HG02938 (cell line): Measurements from ENCODE around the gene VPS52.

ENCODE experiments used
- ATAC-seq: cut with Tn5 transposase; IDR thresholded peaks from one replicate; pipeline ENCODE4 v1.9.1; 2021; ENCODE audit warnings: mild to moderate bottlenecking, moderate library complexity; ENCODE audit not compliant: unreplicated experiment

Gene VPS52

GRCh38 chr6:33212857-33213165, 58.9 kb downstream of the VPS52 start:
- no peak for ATAC-seq

DNA sequence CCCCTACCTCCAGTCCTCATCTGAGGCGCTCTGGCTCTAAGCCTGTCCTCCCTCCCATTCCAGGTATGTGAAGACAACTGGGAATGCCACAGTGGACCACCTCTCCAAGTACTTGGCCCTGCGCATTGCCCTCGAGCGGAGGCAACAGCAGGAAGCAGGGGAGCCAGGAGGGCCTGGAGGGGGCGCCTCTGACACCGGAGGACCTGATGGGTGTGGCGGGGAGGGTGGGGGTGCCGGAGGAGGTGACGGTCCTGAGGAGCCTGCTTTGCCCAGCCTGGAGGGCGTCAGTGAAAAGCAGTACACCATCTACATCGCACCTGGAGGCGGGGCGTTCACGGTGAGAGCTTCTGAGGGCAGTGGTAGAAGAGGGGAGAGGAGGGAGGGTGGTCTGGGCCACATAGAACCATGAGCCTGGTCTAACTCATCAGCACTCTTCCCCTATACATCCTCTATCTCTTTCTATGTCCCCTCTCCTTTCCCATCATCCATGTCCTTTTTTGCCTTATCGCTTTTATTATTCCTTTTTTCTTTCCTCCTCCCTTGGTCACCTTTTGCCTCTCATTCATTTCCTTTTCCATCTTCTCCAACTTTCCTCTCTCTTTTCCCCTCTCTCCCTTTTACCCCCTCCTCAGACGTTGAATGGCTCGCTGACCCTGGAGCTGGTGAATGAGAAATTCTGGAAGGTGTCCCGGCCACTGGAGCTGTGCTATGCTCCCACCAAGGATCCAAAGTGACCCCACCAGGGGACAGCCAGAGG, 59.8 kb downstream of the VPS52 start:
- ATAC-seq = no peak

- no peak for ATAC-seq
Observed at GRCh38 chr6:33211136-33211535, 60.5 kb downstream of the VPS52 start.

DNA sequence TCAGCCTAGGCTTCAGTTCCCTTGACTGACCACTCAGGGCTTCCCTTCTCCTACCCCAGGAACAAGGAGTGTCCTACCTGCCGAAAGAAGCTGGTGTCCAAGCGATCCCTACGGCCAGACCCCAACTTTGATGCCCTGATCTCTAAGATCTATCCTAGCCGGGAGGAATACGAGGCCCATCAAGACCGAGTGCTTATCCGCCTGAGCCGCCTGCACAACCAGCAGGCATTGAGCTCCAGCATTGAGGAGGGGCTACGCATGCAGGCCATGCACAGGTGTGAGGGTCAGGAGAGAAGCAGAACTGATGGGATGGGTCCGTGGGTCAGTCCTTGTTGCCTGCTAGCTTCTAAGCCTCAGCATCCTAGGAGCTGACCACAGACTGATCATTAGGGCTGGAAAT, 61.8 kb downstream of the VPS52 start:
- ATAC-seq = no peak

DNA sequence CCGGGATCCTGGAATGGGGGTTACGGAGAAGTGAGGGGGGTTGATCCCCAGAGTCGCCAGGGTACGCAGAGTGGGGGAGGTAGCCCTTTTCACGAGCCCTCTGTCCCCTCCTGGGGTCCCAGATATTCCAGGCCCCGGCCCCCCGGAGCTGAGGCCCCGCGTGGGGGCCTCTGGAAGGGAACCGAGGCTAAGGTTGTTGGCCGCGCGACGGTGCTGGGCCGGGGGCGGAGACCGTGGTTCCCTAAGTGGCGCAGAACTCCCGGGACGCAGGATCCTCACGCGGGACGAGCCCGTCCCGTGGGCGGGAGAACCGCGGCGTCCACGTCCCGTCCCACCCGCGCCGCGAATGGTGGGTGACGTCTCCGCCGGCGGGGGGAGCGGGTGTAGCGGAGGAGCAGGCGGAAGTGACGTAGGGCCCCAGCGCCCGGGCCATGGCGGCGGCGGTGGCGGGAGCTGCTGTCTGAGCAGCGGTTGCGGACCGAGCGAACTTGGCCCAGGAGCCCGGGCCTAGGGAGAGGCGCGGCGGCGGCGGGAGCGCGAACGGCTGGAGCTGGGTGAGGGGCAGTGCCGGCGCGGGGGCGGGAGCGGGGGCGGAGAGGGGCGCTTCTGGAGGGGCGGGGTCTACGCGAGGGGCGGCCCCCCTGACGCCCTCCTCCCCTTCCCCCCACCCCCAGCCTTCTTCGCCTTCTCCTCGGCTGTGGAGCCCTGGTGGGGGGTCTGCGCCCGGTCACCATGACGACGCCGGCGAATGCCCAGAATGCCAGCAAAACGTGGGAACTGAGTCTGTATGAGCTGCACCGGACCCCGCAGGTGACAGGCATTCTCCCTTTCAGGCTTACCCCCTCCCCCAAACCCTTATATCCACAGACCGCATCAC, 63.3 kb downstream of the VPS52 start, which contains the start of gene RING1:
RING1 (plus strand) TSS at position 410 of the 877 bp plus-strand sequence; CDS start at position 733, 323 bp downstream.
- peak; percentile 36 for ATAC-seq

DNA sequence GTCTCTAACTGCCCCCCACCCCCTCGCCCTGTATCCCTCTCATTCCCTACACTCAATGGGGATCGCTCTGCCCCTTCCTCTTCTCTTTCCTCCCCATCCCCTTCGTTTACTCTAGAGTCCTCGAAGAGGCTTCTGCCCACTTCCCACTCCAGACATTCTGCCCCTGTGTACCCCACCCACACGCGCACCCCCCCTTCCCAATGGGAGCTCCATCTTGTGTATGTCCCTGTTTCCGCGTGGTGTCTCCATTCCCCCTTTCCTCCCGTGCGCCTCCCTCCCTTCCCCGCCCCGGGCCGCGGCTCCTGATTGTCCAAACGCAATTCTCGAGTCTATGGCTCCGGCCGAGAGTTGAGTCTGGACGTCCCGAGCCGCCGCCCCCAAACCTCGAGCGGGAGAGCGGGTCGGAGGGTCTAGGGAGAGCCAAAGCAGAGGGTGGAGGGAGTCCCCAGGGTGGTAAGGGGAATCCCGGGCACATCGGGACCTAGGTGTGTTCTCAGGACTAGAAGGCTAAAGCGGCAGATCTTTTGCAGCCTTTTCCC, 64.1 kb downstream of the VPS52 start:
- no peak for ATAC-seq

DNA sequence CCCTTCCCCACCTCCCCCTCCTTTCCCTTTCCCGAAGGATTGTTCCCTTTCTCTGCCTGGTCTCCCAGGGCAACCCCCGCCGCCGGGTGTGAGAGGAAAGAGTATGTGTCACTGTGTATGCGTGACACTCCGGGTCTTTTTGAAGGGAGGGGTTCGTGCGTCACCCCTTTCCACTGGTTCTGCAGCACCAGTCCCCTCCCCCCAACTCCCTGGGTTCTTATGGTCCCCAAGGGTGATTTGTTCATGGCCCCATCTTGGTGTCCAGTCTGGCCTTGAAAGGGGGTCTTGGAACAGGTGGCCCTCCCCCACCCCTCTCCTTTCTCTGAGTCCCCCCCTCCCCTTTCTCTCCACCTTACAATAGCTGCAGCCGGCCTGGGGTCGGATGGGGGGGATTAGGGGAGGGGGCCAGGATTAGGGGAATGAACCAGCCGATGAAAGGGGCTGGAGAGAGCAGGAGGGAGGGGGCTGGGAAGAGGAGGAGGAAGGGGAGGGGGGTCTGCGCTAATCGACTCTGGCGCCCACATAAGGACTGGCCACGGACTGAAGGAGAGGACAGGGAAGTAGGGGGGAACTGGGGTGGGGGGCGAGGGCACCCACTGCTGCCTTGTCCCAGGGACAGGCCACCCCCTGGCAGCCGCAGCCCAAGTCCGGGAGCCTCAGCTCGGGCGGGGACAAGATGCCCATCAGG, 64.7 kb downstream of the VPS52 start:
- ATAC-seq = no peak

GRCh38 chr6:33206027-33206863, 65.4 kb downstream of the VPS52 start:
- ATAC-seq = no peak

DNA sequence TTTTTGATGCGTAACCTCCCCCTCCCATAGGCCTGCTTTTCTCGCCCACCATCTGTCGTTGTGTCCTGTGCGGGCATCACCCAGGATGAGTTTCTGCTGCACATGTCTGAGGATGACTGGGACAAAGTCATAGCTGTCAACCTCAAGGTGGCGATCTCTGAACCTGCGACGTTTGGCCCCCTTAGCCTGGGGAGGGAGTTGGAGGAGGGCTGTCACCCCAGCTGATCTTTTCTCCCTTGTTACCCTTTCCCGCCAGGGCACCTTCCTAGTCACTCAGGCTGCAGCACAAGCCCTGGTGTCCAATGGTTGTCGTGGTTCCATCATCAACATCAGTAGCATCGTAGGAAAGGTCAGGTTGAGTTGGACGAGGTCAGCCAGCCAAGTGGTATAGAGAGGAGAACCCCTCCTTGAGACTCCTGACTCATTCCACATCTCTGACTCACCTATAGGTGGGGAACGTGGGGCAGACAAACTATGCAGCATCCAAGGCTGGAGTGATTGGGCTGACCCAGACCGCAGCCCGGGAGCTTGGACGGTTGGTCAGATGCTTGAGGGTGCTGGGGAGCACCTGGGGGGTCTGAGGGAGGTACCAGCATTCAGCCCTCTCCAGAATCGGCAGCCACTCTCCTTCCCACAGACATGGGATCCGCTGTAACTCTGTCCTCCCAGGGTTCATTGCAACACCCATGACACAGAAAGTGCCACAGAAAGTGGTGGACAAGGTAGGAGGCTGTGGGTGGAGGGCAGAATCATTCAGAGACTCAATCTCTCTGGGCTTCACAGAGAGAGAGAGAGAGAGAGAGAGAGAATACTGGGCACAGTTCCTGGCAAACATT, 66.3 kb downstream of the VPS52 start:
- ATAC-seq = no peak

DNA sequence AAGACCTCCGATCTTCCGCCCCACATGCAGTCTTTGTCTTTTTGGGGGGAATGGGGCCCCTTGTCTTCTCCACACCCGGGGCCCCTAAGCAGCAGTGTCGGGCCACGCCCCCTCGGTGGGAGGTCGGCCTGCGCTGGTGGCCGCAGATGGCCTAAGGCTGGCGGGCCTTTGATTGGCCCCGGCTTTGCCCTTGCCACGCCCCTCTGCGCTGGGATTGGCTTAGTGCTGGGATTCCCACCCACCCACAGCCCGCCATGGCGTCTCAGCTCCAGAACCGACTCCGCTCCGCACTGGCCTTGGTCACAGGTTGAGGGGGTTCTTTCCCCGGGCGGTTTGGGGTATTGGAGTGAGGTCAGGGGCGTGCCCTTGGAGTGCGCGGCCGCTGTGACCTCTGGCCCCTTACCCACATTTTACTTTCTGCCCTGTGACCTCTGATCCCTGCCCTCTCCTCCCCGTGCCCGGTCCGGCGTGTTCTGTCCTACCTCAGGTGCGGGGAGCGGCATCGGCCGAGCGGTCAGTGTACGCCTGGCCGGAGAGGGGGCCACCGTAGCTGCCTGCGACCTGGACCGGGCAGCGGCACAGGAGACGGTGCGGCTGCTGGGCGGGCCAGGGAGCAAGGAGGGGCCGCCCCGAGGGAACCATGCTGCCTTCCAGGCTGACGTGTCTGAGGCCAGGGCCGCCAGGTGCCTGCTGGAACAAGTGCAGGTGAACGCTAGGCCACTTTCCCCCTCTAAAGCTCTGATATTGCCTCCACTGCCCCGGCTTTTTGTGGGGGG, 67.1 kb downstream of the VPS52 start, which contains the start of gene HSD17B8:
HSD17B8 (plus strand) TSS at position 241 of the 776 bp plus-strand sequence; CDS start at position 255, 14 bp downstream.
- ATAC-seq = no peak

DNA sequence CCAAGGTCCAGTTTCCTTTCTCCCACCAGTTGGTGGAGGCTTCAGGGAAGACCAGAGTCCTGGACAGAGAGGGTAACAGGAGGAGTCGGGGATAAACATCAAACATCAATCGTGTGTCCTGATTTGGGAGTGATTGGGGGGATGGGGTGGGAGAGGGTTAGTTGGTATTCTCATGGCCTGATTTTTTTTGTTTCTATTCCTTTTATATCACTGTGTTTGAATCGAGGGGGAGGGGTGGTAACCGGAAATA, 67.6 kb downstream of the VPS52 start:
- no peak for ATAC-seq

DNA sequence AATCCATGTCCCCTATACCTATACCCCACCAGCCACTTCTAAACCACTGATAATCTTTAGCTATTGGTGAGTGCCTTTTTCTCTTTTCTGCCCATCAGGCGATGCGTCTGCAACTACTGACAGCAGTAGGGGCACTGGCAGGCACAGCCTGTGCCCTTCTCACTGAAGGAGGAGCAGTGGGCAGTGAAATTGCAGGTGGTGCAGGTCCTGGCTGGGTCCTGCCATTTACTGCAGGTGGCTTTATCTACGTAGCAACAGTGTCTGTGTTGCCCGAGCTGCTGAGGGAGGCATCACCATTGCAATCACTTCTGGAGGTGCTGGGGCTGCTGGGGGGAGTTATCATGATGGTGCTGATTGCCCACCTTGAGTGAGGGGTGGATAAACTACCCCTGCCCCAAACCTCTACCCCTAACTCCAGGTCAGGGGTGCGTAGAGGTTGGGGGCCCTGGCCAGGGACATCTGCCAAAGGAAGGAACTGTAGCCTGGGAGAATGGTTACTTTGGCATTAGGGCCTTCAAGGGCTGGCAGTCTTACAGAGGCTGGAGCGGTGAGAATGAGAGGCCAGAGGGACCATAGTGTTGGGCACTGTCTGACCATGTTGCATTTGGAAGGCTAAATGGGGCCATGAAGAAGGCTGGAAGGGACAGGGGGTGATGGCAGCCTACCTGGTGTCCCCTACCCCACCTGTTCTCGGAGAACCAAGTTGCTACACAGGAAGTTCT, 68.1 kb downstream of the VPS52 start:
- ATAC-seq = no peak

DNA sequence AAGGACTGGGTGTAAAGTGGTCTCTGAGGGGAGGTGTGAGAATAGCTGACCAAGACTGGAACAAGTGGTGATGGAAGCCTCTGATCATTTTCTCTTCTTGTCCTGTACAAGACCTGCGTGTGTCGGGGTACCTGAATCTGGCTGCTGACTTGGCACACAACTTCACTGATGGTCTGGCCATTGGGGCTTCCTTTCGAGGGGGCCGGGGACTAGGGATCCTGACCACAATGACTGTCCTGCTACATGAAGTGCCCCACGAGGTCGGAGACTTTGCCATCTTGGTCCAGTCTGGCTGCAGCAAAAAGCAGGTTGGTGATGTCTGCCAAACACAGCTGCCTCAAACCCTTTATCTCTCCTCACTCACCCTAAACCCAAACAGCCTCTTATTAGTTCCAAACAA, 68.9 kb downstream of the VPS52 start:
- ATAC-seq = no peak

DNA sequence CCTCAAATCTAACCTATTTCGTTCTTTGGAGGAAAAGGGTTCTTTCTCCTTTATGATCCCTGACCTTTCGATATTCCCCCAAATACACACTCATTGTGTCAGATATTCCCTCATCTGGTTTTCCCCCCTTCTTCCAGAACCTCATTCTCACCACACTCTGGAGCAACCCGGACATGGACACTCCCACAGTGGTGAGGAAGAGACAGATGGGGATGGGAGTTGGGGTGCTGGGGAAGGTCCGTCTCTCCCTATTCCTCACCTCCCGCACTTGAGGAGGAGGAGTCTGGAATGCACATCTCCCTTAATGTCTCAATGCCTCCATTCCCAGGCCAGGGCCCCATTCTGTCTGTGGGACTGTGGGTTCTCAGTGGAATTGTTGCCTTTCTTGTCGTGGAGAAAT, 69.7 kb downstream of the VPS52 start:
- ATAC-seq = no peak

- ATAC-seq = no peak
Observed at GRCh38 chr6:33201147-33201545, 70.5 kb downstream of the VPS52 start.
